ENCODE measurements around the gene TBC1D30.
A peak's percentile ranks its signal among the peaks of the same experiment; 100 is the strongest.

The TBC1D30 gene

GRCh38 chr12:64864319-64864718 is 39.9 kb downstream of the TBC1D30 start:
- DNase-seq (ENCODE audit: low read depth in 2 of 2), result no peak

- no peak for DNase-seq (ENCODE audit: low read depth in 2 of 2)
Observed at GRCh38 chr12:64875186-64875585, 50.7 kb downstream of the TBC1D30 start.

- no peak for DNase-seq (ENCODE audit: low read depth in 2 of 2)
Observed at GRCh38 chr12:64876388-64877071, 52.1 kb downstream of the TBC1D30 start.

- DNase-seq (ENCODE audit: low read depth in 2 of 2), result no peak
Observed at GRCh38 chr12:64877363-64878004, 53.0 kb downstream of the TBC1D30 start.

GRCh38 chr12:64882687-64883086 is 58.2 kb downstream of the TBC1D30 start:
- no peak for DNase-seq (ENCODE audit: low read depth in 2 of 2)

GRCh38 chr12:64883264-64884163 is 59.1 kb downstream of the TBC1D30 start:
- no peak for DNase-seq (ENCODE audit: low read depth in 2 of 2)

- no peak for DNase-seq (ENCODE audit: low read depth in 2 of 2)
Observed at GRCh38 chr12:64884164-64884542, 59.7 kb downstream of the TBC1D30 start.

GRCh38 chr12:64884728-64885127 is 60.3 kb downstream of the TBC1D30 start:
- no peak for DNase-seq (ENCODE audit: low read depth in 2 of 2)

GRCh38 chr12:64889434-64890216 is 65.2 kb downstream of the TBC1D30 start:
- no peak for DNase-seq (ENCODE audit: low read depth in 2 of 2)

GRCh38 chr12:64890873-64891468 is 66.5 kb downstream of the TBC1D30 start:
- DNase-seq (ENCODE audit: low read depth in 2 of 2), result peak in 1 of 2 experiments; percentile 25

GRCh38 chr12:64891629-64892028 is 67.2 kb downstream of the TBC1D30 start:
- no peak for DNase-seq (ENCODE audit: low read depth in 2 of 2)

GRCh38 chr12:64892561-64892960 is 68.1 kb downstream of the TBC1D30 start:
- DNase-seq (ENCODE audit: low read depth in 2 of 2), result no peak

GRCh38 chr12:64893961-64894360 is 69.5 kb downstream of the TBC1D30 start:
- peak in 1 of 2 experiments; percentile 47 for DNase-seq (ENCODE audit: low read depth in 2 of 2)

GRCh38 chr12:64894827-64895475 is 70.5 kb downstream of the TBC1D30 start:
- peak in 1 of 2 experiments; percentile 39 for DNase-seq (ENCODE audit: low read depth in 2 of 2)

- peak in 1 of 2 experiments; percentile 21 for DNase-seq (ENCODE audit: low read depth in 2 of 2)
Observed at GRCh38 chr12:64895526-64895925, 71.1 kb downstream of the TBC1D30 start.

GRCh38 chr12:64900540-64900939 is 76.1 kb downstream of the TBC1D30 start:
- DNase-seq (ENCODE audit: low read depth in 2 of 2), result peak in 1 of 2 experiments; percentile 34

- peak in 1 of 2 experiments; percentile 9 for DNase-seq (ENCODE audit: low read depth in 2 of 2)
Observed at GRCh38 chr12:64903479-64904152, 79.2 kb downstream of the TBC1D30 start.

- DNase-seq (ENCODE audit: low read depth in 2 of 2), result no peak
Observed at GRCh38 chr12:64907097-64907496, 82.7 kb downstream of the TBC1D30 start.

- no peak for DNase-seq (ENCODE audit: low read depth in 2 of 2)
Observed at GRCh38 chr12:64909124-64909523, 84.7 kb downstream of the TBC1D30 start.

- no peak for DNase-seq (ENCODE audit: low read depth in 2 of 2)
Observed at GRCh38 chr12:64911081-64911480, 86.6 kb downstream of the TBC1D30 start.

All from fibroblast of skin of left biceps (primary cell).